Neuronal stem cell (in vitro differentiated cells): ENCODE measurements around the gene PCMT1.

ENCODE experiments used
- DNase-seq: peaks from one replicate; pipeline ENCODE4 v3.0.0-alpha.2; 2013; ENCODE audit warnings: low spot score
- H2AFZ ChIP-seq: one replicate; pipeline ENCODE4 v1.6.1; 2013; ENCODE audit warnings: mild to moderate bottlenecking, low read length, inconsistent platforms
- H2AK5ac ChIP-seq: 2 replicates; pipeline ENCODE4 v1.6.1; 2013; ENCODE audit warnings: low read depth, mild to moderate bottlenecking, inconsistent platforms, low read length, moderate library complexity, mixed read lengths
- H2BK120ac ChIP-seq: 2 replicates; pipeline ENCODE4 v1.6.1; 2013; ENCODE audit warnings: low read depth, mild to moderate bottlenecking, inconsistent platforms, low read length, moderate library complexity, mixed read lengths
- H2BK12ac ChIP-seq: one replicate; pipeline ENCODE4 v1.6.1; 2013; ENCODE audit warnings: low read length, inconsistent platforms
- H2BK15ac ChIP-seq: 2 replicates; pipeline ENCODE4 v1.6.1; 2013; ENCODE audit warnings: mild to moderate bottlenecking, low read length, inconsistent platforms, mixed read lengths
- H2BK5ac ChIP-seq: one replicate; pipeline ENCODE4 v1.6.1; 2013; ENCODE audit warnings: inconsistent platforms, mild to moderate bottlenecking, low read length, moderate library complexity
- H3K14ac ChIP-seq: one replicate; pipeline ENCODE4 v1.6.1; 2013; ENCODE audit warnings: low read length, inconsistent platforms
- H3K18ac ChIP-seq: 2 replicates; pipeline ENCODE4 v1.6.1; 2013; ENCODE audit warnings: low read length, inconsistent platforms
- H3K23ac ChIP-seq: 2 replicates; pipeline ENCODE4 v1.6.1; 2013; ENCODE audit warnings: low read depth, mild to moderate bottlenecking, mixed read lengths, low read length, inconsistent platforms; ENCODE audit not compliant: poor library complexity
- H3K27ac ChIP-seq: replicated peaks from 3 replicates; pipeline ENCODE4 v1.5.1; 2013; ENCODE audit warnings: low read length, inconsistent platforms
- H3K27me3 ChIP-seq, 3 experiments: 2 replicates each; pipeline ENCODE4 v1.6.1; 2013; ENCODE audit warnings: low read length in 3 of 3, mild to moderate bottlenecking in 2 of 3, inconsistent platforms in 1 of 3, low read depth in 1 of 3, mixed read lengths in 1 of 3, moderate library complexity in 1 of 3; ENCODE audit not compliant: control insufficient read depth in 3 of 3, insufficient read depth in 3 of 3
- H3K36me3 ChIP-seq, 2 donors: replicated peaks in 1 of 2; 2 replicates each; pipeline ENCODE4 v1.6.1; 2013; ENCODE audit warnings: low read length in 2 of 2; ENCODE audit not compliant: control insufficient read depth in 2 of 2, insufficient read depth in 2 of 2
- H3K4ac ChIP-seq: 2 replicates; pipeline ENCODE4 v1.6.1; 2013; ENCODE audit warnings: inconsistent platforms, mild to moderate bottlenecking, low read length, moderate library complexity
- H3K4me1 ChIP-seq, 2 donors: 1 replicate in 1 of 2; 2 replicates in 1 of 2; pipeline ENCODE4 v1.6.1; 2013; ENCODE audit warnings: low read length in 2 of 2, low read depth in 1 of 2; ENCODE audit not compliant: control insufficient read depth in 2 of 2, insufficient read depth in 1 of 2
- H3K4me2 ChIP-seq: one replicate; pipeline ENCODE4 v1.6.1; 2013; ENCODE audit warnings: mild to moderate bottlenecking, low read length, inconsistent platforms; ENCODE audit not compliant: insufficient read depth, poor library complexity, severe bottlenecking
- H3K4me3 ChIP-seq, 2 donors: 2 replicates each; pipeline ENCODE4 v1.5.1; 2013; ENCODE audit warnings: low read length in 2 of 2, mild to moderate bottlenecking in 2 of 2, inconsistent platforms in 1 of 2, moderate library complexity in 1 of 2
- H3K79me1 ChIP-seq: one replicate; pipeline ENCODE4 v1.6.1; 2013; ENCODE audit warnings: low read depth, mild to moderate bottlenecking, inconsistent platforms, low read length, moderate library complexity
- H3K9ac ChIP-seq: one replicate; pipeline ENCODE4 v1.6.1; 2013; ENCODE audit warnings: mild to moderate bottlenecking, low read depth, low read length, inconsistent platforms; ENCODE audit not compliant: poor library complexity
- H3K9me3 ChIP-seq, 2 donors: replicated peaks in 1 of 2; 2 replicates each; pipeline versions ENCODE3 to v1.6.1; 2013; ENCODE audit warnings: low read length in 2 of 2, mild to moderate bottlenecking in 2 of 2, inconsistent platforms in 1 of 2, low read depth in 1 of 2, mixed read lengths in 1 of 2, moderate library complexity in 1 of 2; ENCODE audit not compliant: control insufficient read depth in 2 of 2, insufficient read depth in 1 of 2
- H4K8ac ChIP-seq: one replicate; pipeline ENCODE4 v1.6.1; 2013; ENCODE audit warnings: low read depth, mild to moderate bottlenecking, inconsistent platforms, low read length, moderate library complexity
- H4K91ac ChIP-seq: one replicate; pipeline ENCODE4 v1.6.1; 2013; ENCODE audit warnings: low read length, low read depth, mild to moderate bottlenecking, inconsistent platforms; ENCODE audit not compliant: poor library complexity
- WGBS, 2 donors: extraction: QIAGEN DNeasy Blood & Tissue Kit; methylation state at CpG; one replicate each; pipeline ENCODE4 v1.1.7; 2013; ENCODE audit warnings: missing lambda C conversion rate in 2 of 2, mixed read lengths in 1 of 2; ENCODE audit not compliant: insufficient read length in 2 of 2, insufficient replicate concordance in 1 of 2; ENCODE audit errors: extremely low coverage in 2 of 2; 5-methylcytosine and 5-hydroxymethylcytosine counted together

Gene PCMT1

GRCh38 chr6:149859368-149859767, 109.8 kb downstream of the PCMT1 start:
- no peaks in the 10 kb centered on the region for H3K9me3 ChIP-seq
- H3K9ac ChIP-seq: no peak overlapping the region
- H2BK12ac ChIP-seq: no peak overlapping the region
- no peak overlapping the region for H3K4ac ChIP-seq
- H3K36me3 ChIP-seq: peaks cover 0 to 4% of the 10 kb centered on the region in 2 donors
- H2BK5ac ChIP-seq: no peak overlapping the region
- no peak overlapping the region for H2BK120ac ChIP-seq
- no peak overlapping the region for H4K91ac ChIP-seq
- no peak overlapping the region for H3K18ac ChIP-seq
- H3K14ac ChIP-seq: no peak overlapping the region
- H3K79me1 ChIP-seq: no peaks in the 10 kb centered on the region
- H3K27me3 ChIP-seq: peaks cover 0 to 12% (median 2%) of the 10 kb centered on the region in 3 experiments
- peaks cover 7 to 18% of the 10 kb centered on the region in 2 donors for H3K4me1 ChIP-seq
- DNase-seq: no peak
- no CpG with 5 or more reads among the region's 7 CpGs for WGBS, 2 donors
- H2BK15ac ChIP-seq: no peak overlapping the region
- no peak overlapping the region for H2AK5ac ChIP-seq
- H4K8ac ChIP-seq: no peak overlapping the region
- no peak overlapping the region for H2AFZ ChIP-seq
- H3K27ac ChIP-seq: no peak overlapping the region
- H3K4me3 ChIP-seq: no peak overlapping the region
- H3K4me2 ChIP-seq: no peak overlapping the region
- H3K23ac ChIP-seq: no peak overlapping the region

- Histone ChIP-seq H3K23ac (no peak overlapping the region), H4K8ac (no peak overlapping the region), H2BK5ac (no peak overlapping the region), H3K4ac (no peak overlapping the region), H3K27ac (no peak overlapping the region), H4K91ac (no peak overlapping the region), H3K36me3 (peaks cover 0 to 4% of the 10 kb centered on the region in 2 donors), H3K4me3 (no peak overlapping the region), H3K79me1 (no peaks in the 10 kb centered on the region), H2AK5ac (no peak overlapping the region), H3K14ac (no peak overlapping the region), H2BK120ac (no peak overlapping the region), H2AFZ (no peak overlapping the region), H3K9ac (no peak overlapping the region), H2BK12ac (no peak overlapping the region), H3K4me1 (peaks cover 9 to 14% of the 10 kb centered on the region in 2 donors), H3K9me3 (no peaks in the 10 kb centered on the region), H3K27me3 (peaks cover 0 to 12% (median 2%) of the 10 kb centered on the region in 3 experiments), H3K18ac (no peak overlapping the region), H3K4me2 (no peak overlapping the region), H2BK15ac (no peak overlapping the region)
- WGBS, 2 donors: no CpG with 5 or more reads among the region's 3 CpGs
- no peak for DNase-seq
Observed at GRCh38 chr6:149859938-149860337, 110.4 kb downstream of the PCMT1 start.

- H3K4me3 ChIP-seq: peak overlapping the region in 1 of 2 donors; percentile 44
- WGBS, 2 donors: no CpG with 5 or more reads among the region's 5 CpGs
- DNase-seq: no peak
Observed at GRCh38 chr6:149860513-149860833, 110.9 kb downstream of the PCMT1 start.

More at GRCh38 chr6:149860513-149860833, 110.9 kb downstream of the PCMT1 start:
- Histone ChIP-seq H3K4me1 (peaks cover 9 to 10% of the 10 kb centered on the region in 2 donors), H3K14ac (peak overlapping the region; percentile 21), H3K4me2 (no peak overlapping the region), H3K27me3 (peaks cover 0 to 12% (median 2%) of the 10 kb centered on the region in 3 experiments), H3K79me1 (no peaks in the 10 kb centered on the region), H2BK12ac (no peak overlapping the region), H3K36me3 (peaks cover 0 to 4% of the 10 kb centered on the region in 2 donors), H2BK120ac (no peak overlapping the region), H3K9ac (no peak overlapping the region), H2AK5ac (no peak overlapping the region), H4K8ac (no peak overlapping the region), H3K4ac (no peak overlapping the region), H2BK15ac (no peak overlapping the region), H2AFZ (no peak overlapping the region), H4K91ac (no peak overlapping the region), H3K9me3 (no peaks in the 10 kb centered on the region), H3K23ac (peak overlapping the region; percentile 85), H3K27ac (no peak overlapping the region), H3K18ac (no peak overlapping the region), H2BK5ac (no peak overlapping the region)
